Karpas-422 (cell line): Measurements from ENCODE around the gene RNF187. TPM values are rescaled to one million over a fixed set of nuclear protein-coding genes. Genes with fewer than 3 reads are reported as not detected.
A peak's percentile ranks its signal among the peaks of the same experiment; 100 is the strongest.

ENCODE experiments used
- DNase-seq: peaks from one replicate; pipeline ENCODE4 v3.0.0-alpha.2; 2015
- H2AFZ ChIP-seq: fragments of 200-600 bp; sonication (generic); 2 replicates; pipeline ENCODE4 v1.6.1; 2014; ENCODE audit warnings: antibody characterized with exemption, low read length, mixed read lengths
- H3K27ac ChIP-seq: fragments of 200-600 bp; sonication (generic); 2 replicates; pipeline ENCODE4 v1.5.1; 2014; ENCODE audit warnings: mild to moderate bottlenecking, low read length, moderate library complexity
- H3K27me3 ChIP-seq: fragments of 200-600 bp; sonication (generic); 2 replicates; pipeline ENCODE4 v1.6.1; 2014; ENCODE audit warnings: low read length, mixed read lengths
- H3K36me3 ChIP-seq: fragments of 200-600 bp; sonication (generic); 2 replicates; pipeline ENCODE4 v1.6.1; 2014; ENCODE audit warnings: low read length, mixed read lengths; ENCODE audit not compliant: insufficient read depth
- H3K4me1 ChIP-seq: fragments of 200-600 bp; sonication (generic); 2 replicates; pipeline ENCODE4 v1.6.1; 2014; ENCODE audit warnings: mild to moderate bottlenecking, low read length, mixed read lengths
- H3K4me2 ChIP-seq: fragments of 200-600 bp; sonication (generic); 2 replicates; pipeline ENCODE4 v1.6.1; 2014; ENCODE audit warnings: low read length, low read depth, mild to moderate bottlenecking; ENCODE audit not compliant: poor library complexity, severe bottlenecking
- H3K4me3 ChIP-seq: fragments of 200-600 bp; sonication (generic); 2 replicates; pipeline ENCODE4 v1.5.1; 2014; ENCODE audit warnings: mild to moderate bottlenecking, antibody characterized with exemption, low read length, mixed read lengths
- H3K79me2 ChIP-seq: fragments of 200-600 bp; sonication (generic); 2 replicates; pipeline ENCODE4 v1.6.1; 2014; ENCODE audit warnings: mild to moderate bottlenecking, low read length, mixed read lengths
- H3K9ac ChIP-seq: fragments of 200-600 bp; sonication (generic); 2 replicates; pipeline ENCODE4 v1.6.0; 2014; ENCODE audit warnings: low read length
- H3K9me2 ChIP-seq: fragments of 200-600 bp; sonication (generic), shearing (Covaris generic); replicated peaks from 2 replicates; pipeline ENCODE4 v1.6.0; 2014; ENCODE audit warnings: mild to moderate bottlenecking, low read length, moderate library complexity; ENCODE audit not compliant: insufficient read depth
- H3K9me3 ChIP-seq: fragments of 300-700, 200-600 bp; sonication (generic); 2 replicates; pipeline ENCODE4 v1.6.1; 2014; ENCODE audit warnings: low read length, mixed read lengths
- H4K20me1 ChIP-seq: fragments of 200-600 bp; sonication (generic); 2 replicates; pipeline ENCODE4 v1.6.1; 2014; ENCODE audit warnings: mild to moderate bottlenecking, antibody characterized with exemption, low read length, low read depth; ENCODE audit not compliant: insufficient read depth
- total RNA-seq: library from RNA; depleted of rRNA; stranded (reverse); fragments of >200 nt; shearing (Covaris generic); gene quantifications from 2 replicates; pipeline ENCODE4 v1.2.3, GENCODE V29; 2014; ENCODE audit warnings: low replicate concordance

RNF187 gene
- total RNA-seq, 1 experiment from 2014 or later, result 127 TPM

DNA sequence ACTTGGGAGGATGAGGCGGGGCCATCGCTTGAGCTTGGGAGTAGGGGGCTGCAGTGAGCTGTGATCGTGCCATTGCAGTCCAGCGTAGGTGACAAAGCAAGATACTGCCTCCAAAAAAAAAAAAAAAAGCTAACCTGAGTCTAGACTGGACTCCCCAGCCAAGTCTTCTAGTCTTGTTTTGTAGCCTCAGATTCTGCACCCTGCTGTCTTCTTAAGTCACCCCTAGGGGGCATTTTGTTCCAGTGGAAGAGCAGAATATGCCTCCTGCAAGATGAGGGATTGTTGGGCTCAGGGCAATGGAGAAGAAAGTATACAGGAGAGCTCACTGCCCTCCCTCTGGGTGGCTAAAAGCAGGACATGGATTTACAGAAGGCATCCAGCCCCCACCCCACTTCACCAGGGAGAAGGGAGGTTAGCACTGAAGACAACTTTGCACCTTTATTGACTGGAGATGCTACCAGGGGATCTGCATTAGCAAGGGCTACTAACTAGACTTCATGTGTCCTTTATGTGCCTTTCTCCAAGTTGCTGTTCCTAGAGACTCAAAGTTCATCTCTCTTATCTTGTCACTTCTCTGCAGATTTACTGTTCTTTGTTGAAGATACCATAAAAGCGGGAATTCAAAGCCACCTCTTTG is 15.3 kb upstream of the RNF187 start:
- peak; percentile 86 for DNase-seq
- Histone ChIP-seq H3K79me2 (no peaks in the 10 kb centered on the region), H3K9me3 (no peaks in the 10 kb centered on the region), H3K9me2 (no peaks in the 10 kb centered on the region), H2AFZ (no peak overlapping the region), H3K36me3 (no peaks in the 10 kb centered on the region), H3K4me2 (no peak overlapping the region), H4K20me1 (no peaks in the 10 kb centered on the region), H3K4me3 (no peak overlapping the region), H3K27ac (no peak overlapping the region), H3K9ac (no peak overlapping the region), H3K27me3 (no peaks in the 10 kb centered on the region), H3K4me1 (no peaks in the 10 kb centered on the region)

GRCh38 chr1:228472655-228473054 is 14.5 kb upstream of the RNF187 start:
- no peaks in the 10 kb centered on the region for H3K9me3 ChIP-seq
- no peak overlapping the region for H2AFZ ChIP-seq
- no peak overlapping the region for H3K4me3 ChIP-seq
- no peaks in the 10 kb centered on the region for H3K36me3 ChIP-seq
- H3K4me1 ChIP-seq, result no peaks in the 10 kb centered on the region
- H3K9ac ChIP-seq, result no peak overlapping the region
- no peaks in the 10 kb centered on the region for H3K79me2 ChIP-seq
- no peaks in the 10 kb centered on the region for H3K9me2 ChIP-seq
- no peaks in the 10 kb centered on the region for H3K27me3 ChIP-seq
- no peak for DNase-seq
- no peak overlapping the region for H3K27ac ChIP-seq
- H3K4me2 ChIP-seq, result no peak overlapping the region
- no peaks in the 10 kb centered on the region for H4K20me1 ChIP-seq

GRCh38 chr1:228474507-228474906 is 12.7 kb upstream of the RNF187 start:
- Histone ChIP-seq H4K20me1 (no peaks in the 10 kb centered on the region), H3K27ac (no peak overlapping the region), H3K9ac (no peak overlapping the region), H3K9me3 (no peaks in the 10 kb centered on the region), H3K36me3 (no peaks in the 10 kb centered on the region), H3K4me2 (no peak overlapping the region), H2AFZ (no peak overlapping the region), H3K4me1 (no peaks in the 10 kb centered on the region), H3K9me2 (no peaks in the 10 kb centered on the region), H3K79me2 (no peaks in the 10 kb centered on the region), H3K4me3 (no peak overlapping the region), H3K27me3 (no peaks in the 10 kb centered on the region)
- DNase-seq, result no peak

- H3K4me2 ChIP-seq, result no peak overlapping the region
- no peak overlapping the region for H2AFZ ChIP-seq
- H3K9me3 ChIP-seq, result no peaks in the 10 kb centered on the region
- no peaks in the 10 kb centered on the region for H3K27me3 ChIP-seq
- H4K20me1 ChIP-seq, result no peaks in the 10 kb centered on the region
- H3K79me2 ChIP-seq, result no peaks in the 10 kb centered on the region
- H3K36me3 ChIP-seq, result no peaks in the 10 kb centered on the region
- no peak overlapping the region for H3K9ac ChIP-seq
- no peak overlapping the region for H3K27ac ChIP-seq
- no peak overlapping the region for H3K4me3 ChIP-seq
- no peaks in the 10 kb centered on the region for H3K4me1 ChIP-seq
- no peak for DNase-seq
- no peaks in the 10 kb centered on the region for H3K9me2 ChIP-seq
Observed at GRCh38 chr1:228475812-228476211, 11.4 kb upstream of the RNF187 start.

GRCh38 chr1:228477263-228477662 is 9.9 kb upstream of the RNF187 start:
- DNase-seq, result no peak
- H3K4me2 ChIP-seq, result no peak overlapping the region
- no peaks in the 10 kb centered on the region for H3K9me3 ChIP-seq
- H2AFZ ChIP-seq, result peak overlapping the region; percentile 62; the same call in 1 of the 2 replicates
- H3K9me2 ChIP-seq, result no peaks in the 10 kb centered on the region
- no peaks in the 10 kb centered on the region for H3K27me3 ChIP-seq
- no peaks in the 10 kb centered on the region for H3K36me3 ChIP-seq
- H3K27ac ChIP-seq, result no peak overlapping the region
- H3K4me3 ChIP-seq, result no peak overlapping the region
- H4K20me1 ChIP-seq, result no peaks in the 10 kb centered on the region
- no peak overlapping the region for H3K9ac ChIP-seq
- no peaks in the 10 kb centered on the region for H3K79me2 ChIP-seq
- no peaks in the 10 kb centered on the region for H3K4me1 ChIP-seq

GRCh38 chr1:228478326-228478725 is 8.9 kb upstream of the RNF187 start:
- no peak for DNase-seq
- H3K27me3 ChIP-seq, result no peaks in the 10 kb centered on the region
- no peaks in the 10 kb centered on the region for H3K9me3 ChIP-seq
- H3K9ac ChIP-seq, result no peak overlapping the region
- H3K4me1 ChIP-seq, result no peaks in the 10 kb centered on the region
- H2AFZ ChIP-seq, result no peak overlapping the region
- no peak overlapping the region for H3K27ac ChIP-seq
- no peaks in the 10 kb centered on the region for H3K79me2 ChIP-seq
- H4K20me1 ChIP-seq, result no peaks in the 10 kb centered on the region
- H3K36me3 ChIP-seq, result no peaks in the 10 kb centered on the region
- no peak overlapping the region for H3K4me3 ChIP-seq
- no peak overlapping the region for H3K4me2 ChIP-seq
- H3K9me2 ChIP-seq, result no peaks in the 10 kb centered on the region

DNA sequence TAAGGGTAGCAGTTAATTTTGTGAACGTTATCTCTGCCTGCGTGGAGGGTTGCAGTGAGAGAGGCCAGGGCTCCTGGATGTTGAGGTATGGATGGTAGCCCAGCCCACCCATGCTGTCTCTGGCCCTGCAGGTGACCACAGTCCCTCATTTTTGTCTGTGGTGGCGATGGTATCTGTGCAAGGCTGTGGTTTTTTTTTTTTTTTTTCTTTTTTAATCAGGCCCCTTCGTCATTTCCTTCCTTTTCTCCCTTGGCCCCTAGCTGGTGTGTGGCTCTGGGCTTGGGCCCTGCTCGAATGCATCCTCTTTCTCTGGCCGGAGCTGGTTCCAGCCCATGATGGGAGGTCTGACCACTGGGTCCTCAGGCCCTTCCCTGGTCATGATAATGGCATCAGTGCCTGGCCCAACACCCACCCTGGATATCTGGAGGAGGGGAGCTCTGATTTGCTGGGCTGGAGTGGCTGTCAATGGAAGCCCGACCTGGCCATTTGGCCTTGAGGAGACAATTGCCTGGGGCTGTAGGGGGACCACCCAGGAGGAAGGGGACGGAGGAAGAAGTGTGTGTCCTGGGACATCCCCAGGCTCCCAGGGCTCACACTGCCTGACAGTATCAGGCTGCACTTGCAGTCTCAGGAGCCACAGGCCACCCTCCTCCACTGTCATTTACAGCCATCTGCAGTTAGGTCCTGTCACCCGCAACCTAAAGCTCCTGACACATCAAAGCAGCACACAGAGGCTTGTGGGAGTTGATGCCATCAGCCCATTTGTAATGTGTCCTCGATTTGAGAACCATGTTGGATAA is 8.1 kb upstream of the RNF187 start:
- no peak for DNase-seq
- H3K36me3 ChIP-seq, result no peaks in the 10 kb centered on the region
- no peaks in the 10 kb centered on the region for H3K79me2 ChIP-seq
- no peak overlapping the region for H2AFZ ChIP-seq
- H3K4me1 ChIP-seq, result no peaks in the 10 kb centered on the region
- H4K20me1 ChIP-seq, result no peaks in the 10 kb centered on the region
- no peaks in the 10 kb centered on the region for H3K9me3 ChIP-seq
- no peak overlapping the region for H3K4me3 ChIP-seq
- no peak overlapping the region for H3K9ac ChIP-seq
- H3K4me2 ChIP-seq, result no peak overlapping the region
- H3K9me2 ChIP-seq, result no peaks in the 10 kb centered on the region
- H3K27me3 ChIP-seq, result no peaks in the 10 kb centered on the region
- H3K27ac ChIP-seq, result no peak overlapping the region

GRCh38 chr1:228483789-228484188 is 3.4 kb upstream of the RNF187 start:
- no peaks in the 10 kb centered on the region for H4K20me1 ChIP-seq
- H3K4me1 ChIP-seq, result peaks cover 15% of the 10 kb centered on the region
- peaks cover 11% of the 10 kb centered on the region for H3K79me2 ChIP-seq
- no peak overlapping the region for H3K27ac ChIP-seq
- H3K9me3 ChIP-seq, result no peaks in the 10 kb centered on the region
- H3K36me3 ChIP-seq, result no peaks in the 10 kb centered on the region
- no peaks in the 10 kb centered on the region for H3K9me2 ChIP-seq
- H3K9ac ChIP-seq, result no peak overlapping the region
- H2AFZ ChIP-seq, result no peak overlapping the region
- H3K4me2 ChIP-seq, result no peak overlapping the region
- no peaks in the 10 kb centered on the region for H3K27me3 ChIP-seq
- no peak overlapping the region for H3K4me3 ChIP-seq
- no peak for DNase-seq
